Smooth muscle cell (in vitro differentiated cells): ENCODE results near the gene PRIM1. TPM values are rescaled to one million over a fixed set of nuclear protein-coding genes. Genes with fewer than 3 reads are reported as not detected.
"Not testable (repeated sequence)": the region's sequence is repeated elsewhere in the genome, so short reads cannot be mapped to it uniquely, and the experiment has no call there.

Experiments used
- DNase-seq: peaks from one replicate; lab custom pipeline; 2025; ENCODE audit not compliant: unreplicated experiment; lab: John Stamatoyannopoulos, UW
- H2AFZ ChIP-seq: fragments of 200-600 bp; sonication (generic); 2 replicates; pipeline ENCODE4 v1.6.0; 2016; ENCODE audit warnings: antibody characterized with exemption, low read depth, mild to moderate bottlenecking
- H3F3A ChIP-seq: fragments of 200-600 bp; sonication (generic); 2 replicates; pipeline ENCODE4 v1.6.0; 2017; ENCODE audit warnings: antibody characterized with exemption, low read depth
- H3K27ac ChIP-seq: fragments of 200-600 bp; sonication (generic); 2 replicates; pipeline ENCODE4 v1.5.1; 2016; ENCODE audit warnings: low read depth, mild to moderate bottlenecking
- H3K27me3 ChIP-seq: fragments of 200-600 bp; sonication (generic); 2 replicates; pipeline ENCODE4 v1.6.1; 2016; ENCODE audit warnings: low read depth, mild to moderate bottlenecking
- H3K36me3 ChIP-seq: fragments of 200-600 bp; sonication (generic); 2 replicates; pipeline ENCODE4 v1.5.1; 2016; ENCODE audit warnings: low read depth
- H3K4me1 ChIP-seq: fragments of 200-600 bp; sonication (generic); 2 replicates; pipeline ENCODE4 v1.5.1; 2016; ENCODE audit warnings: low read depth
- H3K4me2 ChIP-seq: fragments of 200-600 bp; sonication (generic); 2 replicates; pipeline ENCODE4 v1.6.0; 2016; ENCODE audit warnings: mild to moderate bottlenecking
- H3K4me3 ChIP-seq: fragments of 200-600 bp; sonication (generic); 2 replicates; pipeline ENCODE4 v1.5.1; 2016; ENCODE audit warnings: mild to moderate bottlenecking
- H3K79me2 ChIP-seq: fragments of 200-600 bp; sonication (generic); 2 replicates; pipeline ENCODE4 v1.6.0; 2016; ENCODE audit warnings: low read depth, mild to moderate bottlenecking
- H3K9ac ChIP-seq: fragments of 200-600 bp; sonication (generic); 2 replicates; pipeline ENCODE4 v1.6.0; 2016; ENCODE audit warnings: low read depth
- H3K9me3 ChIP-seq: fragments of 200-600 bp; sonication (generic); replicated peaks from 2 replicates; pipeline ENCODE4 v1.5.1; 2016; ENCODE audit warnings: low read depth
- H4K20me1 ChIP-seq: fragments of 200-600 bp; sonication (generic); 2 replicates; pipeline ENCODE4 v1.6.0; 2016; ENCODE audit warnings: low read depth
- WGBS: methylation state at CpG from one replicate; pipeline ENCODE4 v1.1.7; 2016; ENCODE audit warnings: low lambda C conversion rate; 5-methylcytosine and 5-hydroxymethylcytosine counted together
- polyA plus RNA-seq: library from polyadenylated mRNA; unstranded; fragments of >200 nt; fragmentation: Nextera tagmentation; extraction: Ambion mirVana; gene quantifications from 2 replicates; pipeline ENCODE4 v1.2.1, GENCODE V29; 2016
- total RNA-seq: library from RNA; depleted of rRNA; stranded (reverse); fragments of >200 nt; gene quantifications from 2 replicates; pipeline ENCODE4 v1.2.3, GENCODE V29; 2014
- TF ChIP-seq, protein P1 (sequence below): fragments of 200-600 bp; sonication (generic); IDR thresholded peaks from 2 replicates; pipeline ENCODE4 v1.5.1; 2017; ENCODE audit warnings: borderline replicate concordance, mild to moderate bottlenecking, antibody characterized with exemption; ENCODE audit not compliant: insufficient read depth, poor library complexity, severe bottlenecking

The PRIM1 gene
- total and polyA plus RNA-seq, 2 experiments from 2014 or later: 7.0 to 12.7 TPM

DNA sequence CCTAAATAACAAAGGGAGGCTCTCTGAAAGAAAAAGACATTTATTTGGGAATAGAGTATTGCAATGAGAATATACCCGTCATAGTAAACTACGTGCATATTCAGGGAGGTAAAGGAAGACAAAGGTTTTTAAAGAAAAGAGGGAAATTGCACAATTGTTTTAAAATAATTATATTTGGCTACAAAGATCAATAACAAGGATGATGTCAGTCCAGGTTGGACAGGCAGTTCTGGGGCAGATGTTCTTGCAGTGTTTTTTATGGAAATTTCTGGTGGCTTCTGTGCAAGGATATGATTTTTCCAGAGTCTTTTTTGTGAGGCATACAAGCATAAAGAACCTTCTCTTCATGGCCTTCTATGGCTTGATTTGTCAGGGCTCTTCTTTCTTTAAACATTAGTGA lies 40.6 kb upstream of the PRIM1 start:
- no peaks in the 10 kb centered on the region for H3K9me3 ChIP-seq
- no peak overlapping the region for H2AFZ ChIP-seq
- H3K4me2 ChIP-seq: no peak overlapping the region
- H3K4me3 ChIP-seq: no peak overlapping the region
- no peaks in the 10 kb centered on the region for H3F3A ChIP-seq
- TF ChIP-seq, protein P1, sequence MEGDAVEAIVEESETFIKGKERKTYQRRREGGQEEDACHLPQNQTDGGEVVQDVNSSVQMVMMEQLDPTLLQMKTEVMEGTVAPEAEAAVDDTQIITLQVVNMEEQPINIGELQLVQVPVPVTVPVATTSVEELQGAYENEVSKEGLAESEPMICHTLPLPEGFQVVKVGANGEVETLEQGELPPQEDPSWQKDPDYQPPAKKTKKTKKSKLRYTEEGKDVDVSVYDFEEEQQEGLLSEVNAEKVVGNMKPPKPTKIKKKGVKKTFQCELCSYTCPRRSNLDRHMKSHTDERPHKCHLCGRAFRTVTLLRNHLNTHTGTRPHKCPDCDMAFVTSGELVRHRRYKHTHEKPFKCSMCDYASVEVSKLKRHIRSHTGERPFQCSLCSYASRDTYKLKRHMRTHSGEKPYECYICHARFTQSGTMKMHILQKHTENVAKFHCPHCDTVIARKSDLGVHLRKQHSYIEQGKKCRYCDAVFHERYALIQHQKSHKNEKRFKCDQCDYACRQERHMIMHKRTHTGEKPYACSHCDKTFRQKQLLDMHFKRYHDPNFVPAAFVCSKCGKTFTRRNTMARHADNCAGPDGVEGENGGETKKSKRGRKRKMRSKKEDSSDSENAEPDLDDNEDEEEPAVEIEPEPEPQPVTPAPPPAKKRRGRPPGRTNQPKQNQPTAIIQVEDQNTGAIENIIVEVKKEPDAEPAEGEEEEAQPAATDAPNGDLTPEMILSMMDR: no peak
- no peaks in the 10 kb centered on the region for H3K27me3 ChIP-seq
- no peaks in the 10 kb centered on the region for H3K4me1 ChIP-seq
- H3K79me2 ChIP-seq: no peaks in the 10 kb centered on the region
- 96% methylated on average over 2 of the region's 2 CpGs for WGBS
- DNase-seq: no peak
- no peak overlapping the region for H3K9ac ChIP-seq
- H4K20me1 ChIP-seq: no peaks in the 10 kb centered on the region
- no peak overlapping the region for H3K27ac ChIP-seq
- H3K36me3 ChIP-seq: no peaks in the 10 kb centered on the region

DNA sequence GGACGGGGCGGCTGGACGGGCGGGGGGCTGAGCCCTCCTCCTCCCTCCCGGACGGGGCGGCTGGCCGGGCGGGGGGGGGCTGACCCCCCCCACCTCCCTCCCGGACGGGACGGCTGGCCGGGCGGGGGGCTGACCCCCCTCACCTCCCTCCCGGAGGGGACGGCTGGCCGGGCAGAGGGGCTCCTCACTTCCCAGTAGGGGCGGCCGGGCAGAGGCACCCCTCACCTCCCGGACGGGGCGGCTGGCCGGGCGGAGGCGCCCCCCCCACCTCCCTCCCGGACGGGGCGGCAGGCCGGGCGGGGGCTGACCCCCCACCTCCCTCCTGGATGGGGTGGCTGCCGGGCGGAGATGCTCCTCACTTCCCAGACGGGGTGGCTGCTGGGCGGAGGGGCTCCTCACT lies 37.3 kb upstream of the PRIM1 start:
- not testable (repeated sequence) for H3K4me2 ChIP-seq, H3K27ac ChIP-seq, H3K4me1 ChIP-seq, H3F3A ChIP-seq, H2AFZ ChIP-seq, H3K36me3 ChIP-seq, H3K9me3 ChIP-seq, H4K20me1 ChIP-seq, H3K9ac ChIP-seq, H3K27me3 ChIP-seq, H3K4me3 ChIP-seq, H3K79me2 ChIP-seq, DNase-seq
- WGBS: no CpG with 5 or more reads among the region's 34 CpGs

- Histone ChIP-seq H3K27me3 (no peaks in the 10 kb centered on the region), H4K20me1 (no peaks in the 10 kb centered on the region), H3K4me2 (no peak overlapping the region), H3K9ac (no peak overlapping the region), H2AFZ (no peak overlapping the region), H3K79me2 (no peaks in the 10 kb centered on the region), H3F3A (no peaks in the 10 kb centered on the region), H3K4me3 (no peak overlapping the region), H3K27ac (no peak overlapping the region), H3K4me1 (no peaks in the 10 kb centered on the region), H3K36me3 (no peaks in the 10 kb centered on the region), H3K9me3 (no peaks in the 10 kb centered on the region)
- DNase-seq: no peak
- TF ChIP-seq, protein P1: no peak
Measured at GRCh38 chr12:56787498-56787897, 35.4 kb upstream of the PRIM1 start.

DNA sequence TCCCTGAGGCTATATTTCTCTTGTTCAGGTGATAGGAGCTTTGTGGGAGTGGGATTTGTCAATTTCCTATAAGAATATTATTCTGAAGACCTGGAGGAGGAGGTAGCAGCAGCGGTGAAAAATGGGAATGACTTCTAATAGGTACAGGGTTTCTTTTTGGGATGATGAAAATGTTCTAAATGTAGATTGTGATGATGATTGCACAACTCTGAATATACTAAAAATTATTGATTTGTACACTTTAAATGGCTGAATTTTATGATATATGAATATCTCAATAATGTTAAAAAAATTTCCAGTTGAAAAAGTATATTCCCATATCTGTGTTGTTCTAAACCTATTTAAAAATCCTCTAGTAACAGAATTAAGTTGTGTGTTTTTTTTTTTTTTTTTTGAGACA lies 33.8 kb upstream of the PRIM1 start:
- H3K27ac ChIP-seq: no peak overlapping the region
- no peaks in the 10 kb centered on the region for H3F3A ChIP-seq
- H3K4me2 ChIP-seq: no peak overlapping the region
- 100% methylated on average over 1 of the region's 1 CpG for WGBS
- H3K9ac ChIP-seq: no peak overlapping the region
- TF ChIP-seq, protein P1: no peak
- H4K20me1 ChIP-seq: no peaks in the 10 kb centered on the region
- H3K4me1 ChIP-seq: no peaks in the 10 kb centered on the region
- no peak overlapping the region for H3K4me3 ChIP-seq
- no peaks in the 10 kb centered on the region for H3K36me3 ChIP-seq
- DNase-seq: no peak
- H2AFZ ChIP-seq: no peak overlapping the region
- H3K79me2 ChIP-seq: no peaks in the 10 kb centered on the region
- H3K27me3 ChIP-seq: no peaks in the 10 kb centered on the region
- no peaks in the 10 kb centered on the region for H3K9me3 ChIP-seq
